Tibial nerve (tissue), 3 donors: ENCODE results near the gene ERC2.

ENCODE experiments used
- POLR2A ChIP-seq, 2 donors: fragments of 450-650 bp; IDR thresholded peaks; one replicate each; pipeline ENCODE4 v1.6.1; 2017; ENCODE audit warnings: antibody characterized with exemption in 2 of 2, mild to moderate bottlenecking in 2 of 2, moderate library complexity in 2 of 2
- TF ChIP-seq, protein P1 (sequence below), 5 experiments: fragments of 200-600 bp in 3 of 5; fragments of 450-650 bp in 2 of 5; sonication (generic) in 3 of 5; IDR thresholded peaks; one replicate each; pipeline ENCODE4 v1.5.1; 2016 to 2019; ENCODE audit warnings: antibody characterized with exemption in 5 of 5, mild to moderate bottlenecking in 3 of 5, moderate library complexity in 2 of 5

DNA sequence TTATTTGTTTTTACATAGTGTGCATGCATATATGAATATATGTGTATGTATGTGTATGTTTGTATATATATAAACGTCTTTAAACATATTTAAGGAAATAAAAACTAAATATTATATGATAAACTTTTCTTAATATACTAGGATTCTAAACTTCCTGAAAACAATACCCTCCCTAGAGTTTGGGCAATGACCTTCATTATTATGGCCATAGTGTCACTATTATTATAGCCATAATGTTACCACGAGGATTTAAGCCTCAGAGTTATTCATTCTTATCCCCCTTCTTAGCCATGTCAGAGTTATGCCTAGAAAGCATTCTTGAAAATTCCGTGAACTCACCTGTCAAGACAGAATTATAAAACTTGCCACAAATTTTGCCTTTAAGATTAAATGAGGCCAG is 335.5 kb downstream of the ERC2 start:
- TF ChIP-seq POLR2A (IDR thresholded peaks at IDR 0.05), result no peak
- TF ChIP-seq, protein P1, sequence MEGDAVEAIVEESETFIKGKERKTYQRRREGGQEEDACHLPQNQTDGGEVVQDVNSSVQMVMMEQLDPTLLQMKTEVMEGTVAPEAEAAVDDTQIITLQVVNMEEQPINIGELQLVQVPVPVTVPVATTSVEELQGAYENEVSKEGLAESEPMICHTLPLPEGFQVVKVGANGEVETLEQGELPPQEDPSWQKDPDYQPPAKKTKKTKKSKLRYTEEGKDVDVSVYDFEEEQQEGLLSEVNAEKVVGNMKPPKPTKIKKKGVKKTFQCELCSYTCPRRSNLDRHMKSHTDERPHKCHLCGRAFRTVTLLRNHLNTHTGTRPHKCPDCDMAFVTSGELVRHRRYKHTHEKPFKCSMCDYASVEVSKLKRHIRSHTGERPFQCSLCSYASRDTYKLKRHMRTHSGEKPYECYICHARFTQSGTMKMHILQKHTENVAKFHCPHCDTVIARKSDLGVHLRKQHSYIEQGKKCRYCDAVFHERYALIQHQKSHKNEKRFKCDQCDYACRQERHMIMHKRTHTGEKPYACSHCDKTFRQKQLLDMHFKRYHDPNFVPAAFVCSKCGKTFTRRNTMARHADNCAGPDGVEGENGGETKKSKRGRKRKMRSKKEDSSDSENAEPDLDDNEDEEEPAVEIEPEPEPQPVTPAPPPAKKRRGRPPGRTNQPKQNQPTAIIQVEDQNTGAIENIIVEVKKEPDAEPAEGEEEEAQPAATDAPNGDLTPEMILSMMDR (IDR thresholded peaks at IDR 0.05), result no peak
